PFSK-1 (cell line): ENCODE results near the gene DPF1.

Experiments
- FOXP2 ChIP-seq: optimal IDR thresholded peaks from 2 replicates; pipeline ENCODE3; 2011; ENCODE audit warnings: borderline replicate concordance, control low read depth, inconsistent platforms; ENCODE audit not compliant: insufficient read depth; ENCODE audit errors: extremely low read length, extremely low read depth
- POLR2AphosphoS5 ChIP-seq: IDR thresholded peaks from 2 replicates; pipeline ENCODE4 v1.6.1; 2012; ENCODE audit warnings: low read depth, mild to moderate bottlenecking, control low read depth, low read length, moderate library complexity
- SIN3A ChIP-seq: IDR thresholded peaks from 2 replicates; pipeline ENCODE4 v1.6.1; 2012; ENCODE audit warnings: mild to moderate bottlenecking, low read length, moderate library complexity, borderline replicate concordance; ENCODE audit not compliant: insufficient read depth
- TAF1 ChIP-seq: IDR thresholded peaks from 2 replicates; pipeline ENCODE4 v1.6.1; 2012; ENCODE audit warnings: low read length, control low read depth, borderline replicate concordance; ENCODE audit not compliant: insufficient read depth
- TF ChIP-seq, protein P1 (sequence below), 2 experiments: IDR thresholded peaks; 2 replicates each; pipeline versions ENCODE4 v1.6.1 to v1.8.0; 2011 to 2012; ENCODE audit warnings: low read depth in 2 of 2, low read length in 2 of 2, control low read depth in 1 of 2, inconsistent platforms in 1 of 2, mild to moderate bottlenecking in 1 of 2, moderate library complexity in 1 of 2; ENCODE audit not compliant: insufficient read depth in 1 of 2

Gene DPF1

DNA sequence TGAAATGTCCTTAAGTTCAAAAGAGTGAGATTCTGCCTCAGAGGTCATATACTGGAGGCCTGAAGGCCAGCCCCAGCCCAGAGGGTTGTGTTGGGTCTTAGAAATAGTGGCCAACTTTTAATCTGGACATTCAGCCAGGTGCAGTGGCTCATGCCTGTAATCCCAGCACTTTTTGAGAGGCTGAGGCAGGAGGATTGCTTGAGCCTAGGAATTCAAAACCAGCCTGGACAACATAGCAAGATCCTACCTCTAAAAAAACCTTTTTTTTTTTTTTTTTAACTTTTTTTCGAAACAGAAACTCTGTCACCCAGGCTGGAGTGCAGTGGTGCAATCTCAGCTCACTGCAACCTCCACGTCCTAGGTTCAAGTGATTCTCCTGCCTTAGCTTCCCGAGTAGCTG lies 15.5 kb downstream of the DPF1 start:
- TF ChIP-seq, protein P1, sequence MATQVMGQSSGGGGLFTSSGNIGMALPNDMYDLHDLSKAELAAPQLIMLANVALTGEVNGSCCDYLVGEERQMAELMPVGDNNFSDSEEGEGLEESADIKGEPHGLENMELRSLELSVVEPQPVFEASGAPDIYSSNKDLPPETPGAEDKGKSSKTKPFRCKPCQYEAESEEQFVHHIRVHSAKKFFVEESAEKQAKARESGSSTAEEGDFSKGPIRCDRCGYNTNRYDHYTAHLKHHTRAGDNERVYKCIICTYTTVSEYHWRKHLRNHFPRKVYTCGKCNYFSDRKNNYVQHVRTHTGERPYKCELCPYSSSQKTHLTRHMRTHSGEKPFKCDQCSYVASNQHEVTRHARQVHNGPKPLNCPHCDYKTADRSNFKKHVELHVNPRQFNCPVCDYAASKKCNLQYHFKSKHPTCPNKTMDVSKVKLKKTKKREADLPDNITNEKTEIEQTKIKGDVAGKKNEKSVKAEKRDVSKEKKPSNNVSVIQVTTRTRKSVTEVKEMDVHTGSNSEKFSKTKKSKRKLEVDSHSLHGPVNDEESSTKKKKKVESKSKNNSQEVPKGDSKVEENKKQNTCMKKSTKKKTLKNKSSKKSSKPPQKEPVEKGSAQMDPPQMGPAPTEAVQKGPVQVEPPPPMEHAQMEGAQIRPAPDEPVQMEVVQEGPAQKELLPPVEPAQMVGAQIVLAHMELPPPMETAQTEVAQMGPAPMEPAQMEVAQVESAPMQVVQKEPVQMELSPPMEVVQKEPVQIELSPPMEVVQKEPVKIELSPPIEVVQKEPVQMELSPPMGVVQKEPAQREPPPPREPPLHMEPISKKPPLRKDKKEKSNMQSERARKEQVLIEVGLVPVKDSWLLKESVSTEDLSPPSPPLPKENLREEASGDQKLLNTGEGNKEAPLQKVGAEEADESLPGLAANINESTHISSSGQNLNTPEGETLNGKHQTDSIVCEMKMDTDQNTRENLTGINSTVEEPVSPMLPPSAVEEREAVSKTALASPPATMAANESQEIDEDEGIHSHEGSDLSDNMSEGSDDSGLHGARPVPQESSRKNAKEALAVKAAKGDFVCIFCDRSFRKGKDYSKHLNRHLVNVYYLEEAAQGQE (IDR thresholded peaks at IDR 0.05; ENCODE audit: insufficient read depth in 1 of 2, low read depth in 2 of 2, low read length in 2 of 2): no peak
- TF ChIP-seq POLR2AphosphoS5 (no peak), TAF1 (no peak), FOXP2 (no peak), SIN3A (no peak)

DNA sequence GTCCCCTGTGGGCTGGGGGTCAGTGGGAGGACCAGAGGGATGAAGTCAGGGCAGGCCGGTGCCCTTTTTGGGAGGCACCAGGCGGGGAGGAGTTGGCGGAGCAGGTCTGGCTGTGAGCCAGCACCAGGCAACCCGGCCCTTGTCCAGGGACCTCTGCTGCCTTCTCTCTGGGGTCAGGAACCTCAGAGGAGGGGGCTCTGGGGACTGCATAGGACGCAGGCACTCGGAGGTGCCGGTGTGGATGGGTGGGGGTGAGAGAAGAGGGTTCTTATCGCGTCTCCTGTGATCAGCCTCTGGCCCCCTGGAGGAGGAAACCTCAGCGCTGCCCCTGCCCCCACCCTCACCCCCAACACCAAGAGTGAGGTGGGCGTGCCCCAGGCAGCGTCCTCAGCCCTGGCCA lies 16.5 kb downstream of the DPF1 start:
- TF ChIP-seq TAF1 (no peak), POLR2AphosphoS5 (no peak), SIN3A (no peak), FOXP2 (no peak)
- TF ChIP-seq, protein P1 (IDR thresholded peaks at IDR 0.05; ENCODE audit: insufficient read depth in 1 of 2, low read depth in 2 of 2, low read length in 2 of 2): no peak

DNA sequence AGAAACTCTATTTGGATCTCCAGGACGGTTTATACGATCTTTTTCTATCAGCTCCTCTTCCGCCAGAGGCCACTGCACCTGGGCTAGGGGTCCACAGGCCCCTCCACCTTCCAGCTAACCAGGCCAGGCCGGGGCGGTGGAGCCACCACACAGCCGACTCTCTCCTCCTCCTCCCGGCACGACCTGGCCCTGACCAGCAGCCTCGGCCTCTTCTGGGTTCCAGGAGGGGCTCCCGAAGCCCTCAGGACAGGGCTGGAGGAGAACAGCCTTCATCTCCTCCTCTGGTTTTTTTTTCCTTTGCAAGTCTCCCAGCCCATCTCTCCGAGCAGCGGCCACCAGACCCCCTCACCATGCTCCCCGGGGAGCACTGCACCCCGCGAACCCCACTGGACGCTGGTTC lies 17.1 kb downstream of the DPF1 start:
- no peak for TF ChIP-seq SIN3A
- TF ChIP-seq TAF1: no peak
- no peak for TF ChIP-seq POLR2AphosphoS5
- no peak for TF ChIP-seq FOXP2
- TF ChIP-seq, protein P1 (IDR thresholded peaks at IDR 0.05; ENCODE audit: insufficient read depth in 1 of 2, low read depth in 2 of 2, low read length in 2 of 2): no peak

DNA sequence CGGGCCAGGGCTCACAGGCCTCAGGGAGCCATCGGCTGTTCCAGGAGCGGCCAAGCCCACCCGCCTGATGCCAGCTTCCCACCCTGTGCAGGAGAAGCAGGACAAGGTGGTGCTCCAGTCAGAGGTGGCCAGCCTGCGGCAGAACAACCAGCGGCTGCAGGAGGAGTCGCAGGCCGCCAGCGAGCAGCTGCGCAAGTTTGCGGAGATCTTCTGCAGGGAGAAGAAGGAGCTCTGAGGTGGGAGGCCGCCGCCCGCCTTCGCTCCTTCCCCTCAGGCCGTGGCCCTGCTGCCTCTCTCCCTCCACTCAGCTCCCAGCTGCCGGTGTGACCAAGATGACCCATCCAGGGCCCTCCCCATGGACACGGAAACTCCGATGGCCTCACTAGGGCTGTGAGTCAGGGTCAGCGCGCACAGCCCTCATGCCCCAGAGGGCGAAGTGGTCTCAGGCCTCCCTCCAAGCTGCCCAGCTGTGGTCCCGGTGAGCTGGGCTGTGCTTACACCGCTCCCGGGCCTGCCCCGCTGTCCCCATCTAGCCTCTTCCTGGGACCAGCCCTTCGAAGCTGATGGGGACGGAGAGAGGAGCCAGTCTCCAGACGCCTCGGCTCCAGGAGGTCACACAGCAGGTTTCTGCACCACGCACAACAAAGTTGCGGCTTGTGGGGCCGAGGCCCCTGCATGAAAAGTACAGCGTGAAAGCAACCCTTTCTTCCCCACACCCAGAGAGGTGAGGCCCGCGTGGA lies 17.8 kb downstream of the DPF1 start:
- TF ChIP-seq SIN3A (no peak), TAF1 (no peak), POLR2AphosphoS5 (no peak)
- TF ChIP-seq, protein P1 (IDR thresholded peaks at IDR 0.05; ENCODE audit: insufficient read depth in 1 of 2, low read depth in 2 of 2, low read length in 2 of 2): no peak
